ENCODE measurements around the gene PRKN.

DNA sequence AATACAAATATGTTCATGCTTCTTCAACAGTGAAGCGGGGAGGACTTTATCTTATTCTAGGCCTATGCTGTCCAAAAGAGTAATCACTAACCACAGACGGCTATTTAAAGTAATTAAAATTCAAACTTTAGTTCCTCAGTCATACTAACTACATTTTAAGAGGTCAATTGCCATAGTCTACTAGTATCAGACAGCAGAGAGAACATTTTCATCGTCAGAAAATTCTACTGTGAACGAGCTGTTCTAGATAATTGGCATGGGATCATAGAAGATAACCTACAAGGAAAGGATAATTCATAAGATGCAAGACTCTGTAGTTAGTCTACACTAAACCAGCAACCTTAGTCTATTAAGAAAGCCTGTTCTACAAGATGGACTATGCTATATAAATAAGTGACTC lies 44.4 kb downstream of the PRKN start:
- TF ChIP-seq, protein P1, sequence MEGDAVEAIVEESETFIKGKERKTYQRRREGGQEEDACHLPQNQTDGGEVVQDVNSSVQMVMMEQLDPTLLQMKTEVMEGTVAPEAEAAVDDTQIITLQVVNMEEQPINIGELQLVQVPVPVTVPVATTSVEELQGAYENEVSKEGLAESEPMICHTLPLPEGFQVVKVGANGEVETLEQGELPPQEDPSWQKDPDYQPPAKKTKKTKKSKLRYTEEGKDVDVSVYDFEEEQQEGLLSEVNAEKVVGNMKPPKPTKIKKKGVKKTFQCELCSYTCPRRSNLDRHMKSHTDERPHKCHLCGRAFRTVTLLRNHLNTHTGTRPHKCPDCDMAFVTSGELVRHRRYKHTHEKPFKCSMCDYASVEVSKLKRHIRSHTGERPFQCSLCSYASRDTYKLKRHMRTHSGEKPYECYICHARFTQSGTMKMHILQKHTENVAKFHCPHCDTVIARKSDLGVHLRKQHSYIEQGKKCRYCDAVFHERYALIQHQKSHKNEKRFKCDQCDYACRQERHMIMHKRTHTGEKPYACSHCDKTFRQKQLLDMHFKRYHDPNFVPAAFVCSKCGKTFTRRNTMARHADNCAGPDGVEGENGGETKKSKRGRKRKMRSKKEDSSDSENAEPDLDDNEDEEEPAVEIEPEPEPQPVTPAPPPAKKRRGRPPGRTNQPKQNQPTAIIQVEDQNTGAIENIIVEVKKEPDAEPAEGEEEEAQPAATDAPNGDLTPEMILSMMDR (IDR thresholded peaks at IDR 0.05 in 8 of 11, conservative IDR thresholded peaks at IDR 0.05 in 3 of 11) = no peak
- TF ChIP-seq POLR2AphosphoS5 (IDR thresholded peaks at IDR 0.05) (no peak), POLR2A (IDR thresholded peaks at IDR 0.05) (no peak)
